ENCODE data around the gene ACP5. TPM values are rescaled to one million over a fixed set of nuclear protein-coding genes. Genes with fewer than 3 reads are reported as not detected.

ACP5 gene
- total RNA-seq, 1 donor from 2014 or later: not detected

GRCh38 chr19:11530432-11530831 lies 47.0 kb downstream of the ACP5 start:
- H3K27ac Mint-ChIP-seq (ENCODE audit: unreplicated experiment): no peak overlapping the region
- peaks cover 11% of the 10 kb centered on the region for H3K27me3 Mint-ChIP-seq (ENCODE audit: unreplicated experiment)
- no peak for TF ChIP-seq CTCF (IDR thresholded peaks at IDR 0.05; ENCODE audit: partially characterized antibody, unreplicated experiment)
- peaks cover 9% of the 10 kb centered on the region for H3K9me3 Mint-ChIP-seq (ENCODE audit: unreplicated experiment)
- peaks cover 8% of the 10 kb centered on the region for H3K4me1 Mint-ChIP-seq (ENCODE audit: low read depth, unreplicated experiment)
- H3K4me3 Mint-ChIP-seq (ENCODE audit: unreplicated experiment): peak overlapping the region; percentile 49
- no peaks in the 10 kb centered on the region for H3K36me3 Mint-ChIP-seq (ENCODE audit: unreplicated experiment)
- peak; percentile 75 for DNase-seq

- H3K27ac Mint-ChIP-seq (ENCODE audit: unreplicated experiment): peak within 1 kb of the TSS; percentile 100
- no peak for TF ChIP-seq CTCF (IDR thresholded peaks at IDR 0.05; ENCODE audit: partially characterized antibody, unreplicated experiment)
- peaks cover 7% of the 10 kb centered on the region for H3K9me3 Mint-ChIP-seq (ENCODE audit: unreplicated experiment)
- H3K36me3 Mint-ChIP-seq (ENCODE audit: unreplicated experiment): no peaks in the 10 kb centered on the region
- peak; percentile 95 for DNase-seq
- peak within 1 kb of the TSS; percentile 97 for H3K4me3 Mint-ChIP-seq (ENCODE audit: unreplicated experiment)
- peaks cover 6% of the 10 kb centered on the region for H3K27me3 Mint-ChIP-seq (ENCODE audit: unreplicated experiment)
- peaks cover 6% of the 10 kb centered on the region for H3K4me1 Mint-ChIP-seq (ENCODE audit: low read depth, unreplicated experiment)
These were observed 48.7 kb downstream of the ACP5 start, which contains the start of gene ECSIT for GRCh38 chr19:11528551-11529341. Gene ECSIT, minus strand, starts transcription at chr19:11529134. Its CDS starts 9,964 bp downstream, at chr19:11519170.

Other genes starting within 250 kb of the ACP5 start
- 130 TPM for gene RAB3D, start 238.0 kb downstream of the ACP5 start, total RNA-seq (ENCODE audit: unreplicated experiment)
- gene TMEM205, start 231.4 kb downstream of the ACP5 start, total RNA-seq (ENCODE audit: unreplicated experiment): 43.1 TPM
- 8.0 TPM for gene CCDC159, start 231.1 kb downstream of the ACP5 start, total RNA-seq (ENCODE audit: unreplicated experiment)
- gene PLPPR2, start 222.2 kb downstream of the ACP5 start, total RNA-seq (ENCODE audit: unreplicated experiment): 77.0 TPM
- gene SWSAP1, start 203.0 kb downstream of the ACP5 start, total RNA-seq (ENCODE audit: unreplicated experiment): 2.1 TPM
- 11.0 TPM for gene EPOR, start 193.3 kb downstream of the ACP5 start, total RNA-seq (ENCODE audit: unreplicated experiment)
- gene RGL3, start 158.3 kb downstream of the ACP5 start, total RNA-seq (ENCODE audit: unreplicated experiment): 0.66 TPM
- 2.6 TPM for gene ODAD3, start 142.5 kb downstream of the ACP5 start, total RNA-seq (ENCODE audit: unreplicated experiment)
- 276 TPM for gene PRKCSH, start 142.0 kb downstream of the ACP5 start, total RNA-seq (ENCODE audit: unreplicated experiment)
- 633 TPM for gene ELAVL3, start 96.6 kb downstream of the ACP5 start, total RNA-seq (ENCODE audit: unreplicated experiment)
- 19.2 TPM for gene ZNF653, start 71.8 kb downstream of the ACP5 start, total RNA-seq (ENCODE audit: unreplicated experiment)
- gene ECSIT, start 48.5 kb downstream of the ACP5 start, total RNA-seq (ENCODE audit: unreplicated experiment): 43.2 TPM
- 2.3 TPM for gene CNN1, start 38.8 kb downstream of the ACP5 start, total RNA-seq (ENCODE audit: unreplicated experiment)
- 50.7 TPM for gene ELOF1, start 18.4 kb downstream of the ACP5 start, total RNA-seq (ENCODE audit: unreplicated experiment)
- 48.2 TPM for gene ZNF627, start 19.8 kb upstream of the ACP5 start, total RNA-seq (ENCODE audit: unreplicated experiment)
- gene ZNF823, start 161.3 kb upstream of the ACP5 start, total RNA-seq (ENCODE audit: unreplicated experiment): 8.5 TPM
- 10.6 TPM for gene ZNF441, start 189.4 kb upstream of the ACP5 start, total RNA-seq (ENCODE audit: unreplicated experiment)
- 26.0 TPM for gene ZNF491, start 220.9 kb upstream of the ACP5 start, total RNA-seq (ENCODE audit: unreplicated experiment)
- gene ZNF440, start 236.6 kb upstream of the ACP5 start, total RNA-seq (ENCODE audit: unreplicated experiment): 20.3 TPM